Measurements from ENCODE around the gene PATJ. TPM values are rescaled to one million over a fixed set of nuclear protein-coding genes. Genes with fewer than 3 reads are reported as not detected.

Gene PATJ
- total RNA-seq, 1 experiment from 2014 or later: 48.8 TPM

DNA sequence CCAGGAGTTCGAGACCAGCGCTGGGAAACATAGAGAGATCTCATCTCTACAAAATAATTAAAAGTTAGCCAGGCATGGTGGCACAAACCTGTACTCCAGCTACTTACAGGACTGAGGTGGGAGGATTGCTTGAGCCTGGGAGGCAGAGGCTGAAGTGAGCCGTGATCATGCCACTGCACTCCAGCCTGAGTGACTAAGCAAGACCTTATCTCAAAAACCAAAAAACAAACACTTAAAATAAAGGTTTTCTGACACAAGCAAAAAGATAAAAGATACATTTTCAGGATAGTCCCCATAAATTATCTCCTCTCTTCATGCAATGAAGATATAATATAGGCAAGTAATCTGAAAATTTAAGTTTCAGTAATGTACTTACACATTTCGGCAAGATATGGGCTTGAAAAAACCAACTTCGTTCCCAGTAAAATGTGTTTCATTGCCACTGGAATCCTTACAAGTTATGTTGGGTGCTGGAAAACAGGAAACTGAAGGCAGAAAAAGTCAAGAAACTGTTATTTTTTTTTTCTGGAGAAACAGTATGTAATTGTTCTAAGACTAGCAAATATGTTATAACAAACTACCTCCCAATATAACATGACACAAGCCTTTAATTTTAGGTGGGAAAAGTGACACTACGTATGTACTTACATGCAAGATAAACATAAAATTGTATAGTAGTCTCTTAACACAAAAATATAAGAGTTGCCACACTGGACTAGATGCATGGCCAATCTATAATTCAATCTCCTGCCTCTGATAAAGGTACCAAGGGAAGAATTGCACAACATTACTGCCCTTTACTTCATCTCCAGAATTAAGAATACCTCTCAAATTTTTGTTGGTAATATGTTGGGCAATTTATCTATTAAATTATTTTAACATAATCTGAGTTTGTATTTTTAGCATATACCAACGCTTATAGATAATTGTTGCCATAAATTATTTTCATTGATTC, 33.0 kb upstream of the PATJ start:
- ChIA-PET POLR2A (no interaction called here), RAD21 (ENCODE audit: low non-redundant PET in 1 of 2, low total read pairs in 2 of 2, uncharacterized antibody in 2 of 2, unreplicated experiment in 2 of 2) (interaction anchor here in 1 of 2 experiments (0.7 kb wide), 1 partner anchor 85 kb away, joined by 4 read pairs; no protein-coding TSS in a partner anchor), CTCF (no interaction called here)
- H3K27me3 ChIP-seq (ENCODE audit: insufficient read depth, low read length): no peaks in the 10 kb centered on the region
- H3K79me2 ChIP-seq (ENCODE audit: insufficient read depth, low read length): peaks cover 50% of the 10 kb centered on the region
- no peak overlapping the region for H3K27ac ChIP-seq (ENCODE audit: low read depth, low read length)
- ATAC-seq: no peak
- H4K20me1 ChIP-seq (ENCODE audit: insufficient read depth): no peaks in the 10 kb centered on the region
- H3K9me3 ChIP-seq (ENCODE audit: control insufficient read depth in 1 of 2, insufficient read depth in 1 of 2, low read depth in 1 of 2, low read length in 2 of 2): no peaks in the 10 kb centered on the region
- peaks cover 10 to 16% of the 10 kb centered on the region in 2 experiments; a peak in 3 of 4 replicates for H3K36me3 ChIP-seq (ENCODE audit: control insufficient read depth in 1 of 2, insufficient read depth in 2 of 2, low read length in 2 of 2)
- no peak overlapping the region for H2AFZ ChIP-seq (ENCODE audit: low read depth, low read length, poor library complexity, severe bottlenecking)
- H3K9me2 ChIP-seq (ENCODE audit: insufficient read depth): no peaks in the 10 kb centered on the region
- H3K4me3 ChIP-seq (replicated peaks in 1 of 2; ENCODE audit: low read depth in 1 of 2, low read length in 2 of 2): no peak overlapping the region
- no TSS peak for BruUV-seq (replicated peaks)
- H3K4me2 ChIP-seq (ENCODE audit: low read length): no peak overlapping the region
- intact Hi-C loops (cut with micrococcal nuclease): no loop called here
- H3K4me1 ChIP-seq (ENCODE audit: control insufficient read depth in 1 of 2, insufficient read depth in 2 of 2, low read length in 2 of 2): no peaks in the 10 kb centered on the region; a peak in 1 of 4 replicates
- no peak overlapping the region for H3K9ac ChIP-seq (ENCODE audit: low read length)
- DNase-seq (ENCODE audit: low read depth, low spot score): no peak
- TF ChIP-seq, protein P1, sequence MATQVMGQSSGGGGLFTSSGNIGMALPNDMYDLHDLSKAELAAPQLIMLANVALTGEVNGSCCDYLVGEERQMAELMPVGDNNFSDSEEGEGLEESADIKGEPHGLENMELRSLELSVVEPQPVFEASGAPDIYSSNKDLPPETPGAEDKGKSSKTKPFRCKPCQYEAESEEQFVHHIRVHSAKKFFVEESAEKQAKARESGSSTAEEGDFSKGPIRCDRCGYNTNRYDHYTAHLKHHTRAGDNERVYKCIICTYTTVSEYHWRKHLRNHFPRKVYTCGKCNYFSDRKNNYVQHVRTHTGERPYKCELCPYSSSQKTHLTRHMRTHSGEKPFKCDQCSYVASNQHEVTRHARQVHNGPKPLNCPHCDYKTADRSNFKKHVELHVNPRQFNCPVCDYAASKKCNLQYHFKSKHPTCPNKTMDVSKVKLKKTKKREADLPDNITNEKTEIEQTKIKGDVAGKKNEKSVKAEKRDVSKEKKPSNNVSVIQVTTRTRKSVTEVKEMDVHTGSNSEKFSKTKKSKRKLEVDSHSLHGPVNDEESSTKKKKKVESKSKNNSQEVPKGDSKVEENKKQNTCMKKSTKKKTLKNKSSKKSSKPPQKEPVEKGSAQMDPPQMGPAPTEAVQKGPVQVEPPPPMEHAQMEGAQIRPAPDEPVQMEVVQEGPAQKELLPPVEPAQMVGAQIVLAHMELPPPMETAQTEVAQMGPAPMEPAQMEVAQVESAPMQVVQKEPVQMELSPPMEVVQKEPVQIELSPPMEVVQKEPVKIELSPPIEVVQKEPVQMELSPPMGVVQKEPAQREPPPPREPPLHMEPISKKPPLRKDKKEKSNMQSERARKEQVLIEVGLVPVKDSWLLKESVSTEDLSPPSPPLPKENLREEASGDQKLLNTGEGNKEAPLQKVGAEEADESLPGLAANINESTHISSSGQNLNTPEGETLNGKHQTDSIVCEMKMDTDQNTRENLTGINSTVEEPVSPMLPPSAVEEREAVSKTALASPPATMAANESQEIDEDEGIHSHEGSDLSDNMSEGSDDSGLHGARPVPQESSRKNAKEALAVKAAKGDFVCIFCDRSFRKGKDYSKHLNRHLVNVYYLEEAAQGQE (IDR thresholded peaks at IDR 0.05; ENCODE audit: low read depth): no peak
- TF ChIP-seq, protein P2, sequence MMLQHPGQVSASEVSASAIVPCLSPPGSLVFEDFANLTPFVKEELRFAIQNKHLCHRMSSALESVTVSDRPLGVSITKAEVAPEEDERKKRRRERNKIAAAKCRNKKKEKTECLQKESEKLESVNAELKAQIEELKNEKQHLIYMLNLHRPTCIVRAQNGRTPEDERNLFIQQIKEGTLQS (IDR thresholded peaks at IDR 0.05): no peak
- TF ChIP-seq, protein P3, sequence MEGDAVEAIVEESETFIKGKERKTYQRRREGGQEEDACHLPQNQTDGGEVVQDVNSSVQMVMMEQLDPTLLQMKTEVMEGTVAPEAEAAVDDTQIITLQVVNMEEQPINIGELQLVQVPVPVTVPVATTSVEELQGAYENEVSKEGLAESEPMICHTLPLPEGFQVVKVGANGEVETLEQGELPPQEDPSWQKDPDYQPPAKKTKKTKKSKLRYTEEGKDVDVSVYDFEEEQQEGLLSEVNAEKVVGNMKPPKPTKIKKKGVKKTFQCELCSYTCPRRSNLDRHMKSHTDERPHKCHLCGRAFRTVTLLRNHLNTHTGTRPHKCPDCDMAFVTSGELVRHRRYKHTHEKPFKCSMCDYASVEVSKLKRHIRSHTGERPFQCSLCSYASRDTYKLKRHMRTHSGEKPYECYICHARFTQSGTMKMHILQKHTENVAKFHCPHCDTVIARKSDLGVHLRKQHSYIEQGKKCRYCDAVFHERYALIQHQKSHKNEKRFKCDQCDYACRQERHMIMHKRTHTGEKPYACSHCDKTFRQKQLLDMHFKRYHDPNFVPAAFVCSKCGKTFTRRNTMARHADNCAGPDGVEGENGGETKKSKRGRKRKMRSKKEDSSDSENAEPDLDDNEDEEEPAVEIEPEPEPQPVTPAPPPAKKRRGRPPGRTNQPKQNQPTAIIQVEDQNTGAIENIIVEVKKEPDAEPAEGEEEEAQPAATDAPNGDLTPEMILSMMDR (IDR thresholded peaks at IDR 0.05 in 2 of 3, conservative IDR thresholded peaks at IDR 0.05 in 1 of 3; ENCODE audit: borderline replicate concordance in 1 of 3, insufficient read depth in 1 of 3, low read depth in 2 of 3, low read length in 2 of 3): no peak
- TF ChIP-seq EGR1 (IDR thresholded peaks at IDR 0.05; ENCODE audit: low read depth) (no peak), SP1 (IDR thresholded peaks at IDR 0.05; ENCODE audit: low read depth) (no peak), SRF (IDR thresholded peaks at IDR 0.05; ENCODE audit: low read depth) (no peak), ZNF274 (IDR thresholded peaks at IDR 0.05; ENCODE audit: low read depth, low read length) (no peak), ELF1 (IDR thresholded peaks at IDR 0.05; ENCODE audit: borderline replicate concordance, low read depth) (no peak), EZH2phosphoT487 (IDR thresholded peaks at IDR 0.05; ENCODE audit: borderline replicate concordance) (no peak), RAD21 (IDR thresholded peaks at IDR 0.05; ENCODE audit: low read depth) (no peak), CEBPB (IDR thresholded peaks at IDR 0.05; ENCODE audit: low read depth) (no peak), SIN3A (IDR thresholded peaks at IDR 0.05; ENCODE audit: low read depth) (no peak), TCF7L2 (IDR thresholded peaks at IDR 0.05; ENCODE audit: borderline replicate concordance, extremely low read depth, insufficient read depth, insufficient read length) (no peak), POLR2A (IDR thresholded peaks at IDR 0.05; ENCODE audit: borderline replicate concordance, extremely low read depth, insufficient read depth, insufficient read length) (no peak), YY1 (IDR thresholded peaks at IDR 0.05; ENCODE audit: extremely low read depth, insufficient replicate concordance, low read depth, low read length) (no peak), EZH2 (IDR thresholded peaks at IDR 0.05) (no peak)
- TF ChIP-seq, protein P4, sequence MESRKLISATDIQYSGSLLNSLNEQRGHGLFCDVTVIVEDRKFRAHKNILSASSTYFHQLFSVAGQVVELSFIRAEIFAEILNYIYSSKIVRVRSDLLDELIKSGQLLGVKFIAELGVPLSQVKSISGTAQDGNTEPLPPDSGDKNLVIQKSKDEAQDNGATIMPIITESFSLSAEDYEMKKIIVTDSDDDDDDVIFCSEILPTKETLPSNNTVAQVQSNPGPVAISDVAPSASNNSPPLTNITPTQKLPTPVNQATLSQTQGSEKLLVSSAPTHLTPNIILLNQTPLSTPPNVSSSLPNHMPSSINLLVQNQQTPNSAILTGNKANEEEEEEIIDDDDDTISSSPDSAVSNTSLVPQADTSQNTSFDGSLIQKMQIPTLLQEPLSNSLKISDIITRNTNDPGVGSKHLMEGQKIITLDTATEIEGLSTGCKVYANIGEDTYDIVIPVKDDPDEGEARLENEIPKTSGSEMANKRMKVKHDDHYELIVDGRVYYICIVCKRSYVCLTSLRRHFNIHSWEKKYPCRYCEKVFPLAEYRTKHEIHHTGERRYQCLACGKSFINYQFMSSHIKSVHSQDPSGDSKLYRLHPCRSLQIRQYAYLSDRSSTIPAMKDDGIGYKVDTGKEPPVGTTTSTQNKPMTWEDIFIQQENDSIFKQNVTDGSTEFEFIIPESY (IDR thresholded peaks at IDR 0.05; ENCODE audit: extremely low read depth, insufficient replicate concordance, low read length): no peak
- TF ChIP-seq, protein P5, sequence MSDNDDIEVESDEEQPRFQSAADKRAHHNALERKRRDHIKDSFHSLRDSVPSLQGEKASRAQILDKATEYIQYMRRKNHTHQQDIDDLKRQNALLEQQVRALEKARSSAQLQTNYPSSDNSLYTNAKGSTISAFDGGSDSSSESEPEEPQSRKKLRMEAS (IDR thresholded peaks at IDR 0.05): no peak
